Common myeloid progenitor, CD34-positive (primary cell): ENCODE data around the gene MCOLN3.
"Not testable (repeated sequence)": the region's sequence is repeated elsewhere in the genome, so short reads cannot be mapped to it uniquely, and the experiment has no call there.

Experiments
- CTCF ChIA-PET: fragments of 350-600 bp; sonication (Branson Sonifier 250); formaldehyde crosslinking; loops from one replicate; lab custom pipeline; 2021; ENCODE audit warnings: antibody characterized with exemption; lab: Charles Lee
- POLR2A ChIA-PET: fragments of 350-600 bp; sonication (Branson Sonifier 250); formaldehyde crosslinking; loops from one replicate; lab custom pipeline; 2021; ENCODE audit warnings: antibody characterized with exemption; lab: Charles Lee
- DNase-seq, 3 donors: peaks; one replicate each; pipeline versions ENCODE4 v3.0.0 to v3.0.0-alpha.2; 2013
- H3K27ac ChIP-seq, 2 experiments: 1 replicate in 1 of 2; 2 replicates in 1 of 2; pipeline ENCODE4 v1.7.0; 2013; ENCODE audit warnings: inconsistent platforms in 2 of 2, low read length in 2 of 2, mild to moderate bottlenecking in 2 of 2, low read depth in 1 of 2, moderate library complexity in 1 of 2; ENCODE audit not compliant: severe bottlenecking in 2 of 2, insufficient read depth in 1 of 2, poor library complexity in 1 of 2
- H3K27me3 ChIP-seq, 5 experiments: replicated peaks in 2 of 5; 1 replicate in 3 of 5; 2 replicates in 2 of 5; pipeline versions ENCODE4 v1.6.1 to v1.7.0; 2013; ENCODE audit warnings: low read length in 4 of 5, mild to moderate bottlenecking in 2 of 5, moderate library complexity in 2 of 5, inconsistent platforms in 1 of 5; ENCODE audit not compliant: insufficient read depth in 5 of 5, control insufficient read depth in 4 of 5
- H3K36me3 ChIP-seq, 4 experiments: 1 replicate in 2 of 4; 2 replicates in 2 of 4; pipeline versions ENCODE4 v1.6.1 to v1.7.0; 2013; ENCODE audit warnings: low read length in 3 of 4, control low read depth in 1 of 4, mild to moderate bottlenecking in 1 of 4; ENCODE audit not compliant: control insufficient read depth in 4 of 4, insufficient read depth in 4 of 4
- H3K4me1 ChIP-seq, 4 experiments: 1 replicate in 3 of 4; 2 replicates in 1 of 4; pipeline versions ENCODE4 v1.6.1 to v1.7.1; 2013; ENCODE audit warnings: low read length in 3 of 4, mild to moderate bottlenecking in 3 of 4, control low read depth in 1 of 4, inconsistent platforms in 1 of 4, moderate library complexity in 1 of 4; ENCODE audit not compliant: control insufficient read depth in 4 of 4, insufficient read depth in 4 of 4; ENCODE audit errors: control extremely low read depth in 1 of 4
- H3K4me3 ChIP-seq, 7 experiments: 1 replicate in 4 of 7; 2 replicates in 3 of 7; pipeline versions ENCODE4 v1.5.1 to v1.7.0; 2013; ENCODE audit warnings: mild to moderate bottlenecking in 7 of 7, low read length in 6 of 7, moderate library complexity in 6 of 7, inconsistent platforms in 2 of 7, low read depth in 2 of 7, control low read depth in 1 of 7; ENCODE audit not compliant: insufficient read depth in 4 of 7, control insufficient read depth in 1 of 7; ENCODE audit errors: extremely low read depth in 1 of 7
- H3K9me3 ChIP-seq, 5 experiments: 1 replicate in 4 of 5; 2 replicates in 1 of 5; pipeline versions ENCODE4 v1.6.1 to v1.7.1; 2013; ENCODE audit warnings: low read length in 4 of 5, mild to moderate bottlenecking in 2 of 5, inconsistent platforms in 1 of 5, low read depth in 1 of 5, moderate library complexity in 1 of 5; ENCODE audit not compliant: control insufficient read depth in 4 of 5, insufficient read depth in 2 of 5; ENCODE audit errors: control extremely low read depth in 1 of 5
- WGBS: methylation state at CpG from one replicate; pipeline ENCODE4 v1.1.5; 2013; ENCODE audit not compliant: insufficient coverage; 5-methylcytosine and 5-hydroxymethylcytosine counted together

MCOLN3 gene

DNA sequence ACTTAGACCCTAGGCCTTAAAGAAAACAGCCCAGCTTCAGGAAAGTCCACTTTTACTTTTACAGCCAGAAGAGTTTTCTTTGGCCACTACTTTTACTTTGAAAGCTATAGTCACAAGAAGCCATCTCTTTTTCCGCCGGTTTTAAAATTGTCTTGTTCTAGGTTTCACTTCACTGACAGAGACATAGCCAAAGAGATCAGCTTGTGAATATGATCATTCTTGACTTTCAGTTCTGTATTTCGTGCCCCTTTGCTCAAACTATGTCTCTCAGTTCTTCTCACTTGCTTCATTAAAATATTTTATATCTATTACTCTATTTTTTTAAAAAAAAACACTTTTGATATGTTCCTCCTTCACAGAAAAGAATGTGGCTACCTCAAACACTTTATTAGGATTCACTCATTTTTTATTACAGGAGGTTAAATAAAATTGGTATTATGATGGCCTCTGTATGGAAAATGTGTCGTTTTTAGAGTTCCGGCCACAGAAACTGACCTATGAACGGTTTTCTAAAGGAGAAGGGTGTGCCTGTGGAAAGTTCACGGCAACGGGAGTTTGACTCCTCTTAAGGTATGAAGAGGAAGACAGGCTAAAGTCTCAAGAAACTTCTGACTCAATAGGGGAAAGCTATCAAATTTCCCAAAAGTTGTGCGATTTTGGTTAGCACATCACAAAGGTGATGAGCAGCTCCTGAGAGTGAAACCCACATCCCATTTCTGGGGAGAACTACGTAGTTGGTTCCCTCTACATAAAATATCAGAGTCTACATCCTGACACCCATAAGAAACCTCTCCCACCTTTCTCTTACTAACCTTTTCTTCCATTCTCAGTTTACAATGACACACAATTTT lies 52.6 kb downstream of the MCOLN3 start:
- no peaks in the 10 kb centered on the region for H3K36me3 ChIP-seq
- peaks cover 6 to 31% (median 9%) of the 10 kb centered on the region in 5 experiments for H3K27me3 ChIP-seq
- DNase-seq = peak in 2 of 3 donors; percentile 3 to 8
- peak overlapping the region in 1 of 7 experiments; percentile 75 for H3K4me3 ChIP-seq
- no peak overlapping the region for H3K27ac ChIP-seq
- ChIA-PET POLR2A (no interaction called here), CTCF (interaction anchor here (1.2 to 2.3 kb wide), 3 partner anchors 51 to 263 kb away, joined by 3 to 8 read pairs (median 4); partner anchors contain the start of gene C1orf52)
- H3K4me1 ChIP-seq = peaks cover 2 to 31% (median 26%) of the 10 kb centered on the region in 4 experiments
- H3K9me3 ChIP-seq = peaks cover 0 to 5% (median 0%) of the 10 kb centered on the region in 5 experiments
- WGBS = 83% methylated on average over 9 of the region's 10 CpGs

- ChIA-PET CTCF (interaction anchor here (1.5 to 1.7 kb wide), 2 partner anchors 13 to 36 kb away, joined by 3 to 5 read pairs; no protein-coding TSS in a partner anchor), POLR2A (no interaction called here)
- peak in 2 of 3 donors; percentile 58 for DNase-seq
- H3K36me3 ChIP-seq = no peaks in the 10 kb centered on the region
- 77% methylated on average over 4 of the region's 8 CpGs for WGBS
- no peak overlapping the region for H3K4me3 ChIP-seq
- H3K4me1 ChIP-seq = peaks cover 0 to 11% (median 7%) of the 10 kb centered on the region in 4 experiments
- peaks cover 0 to 5% (median 0%) of the 10 kb centered on the region in 5 experiments for H3K9me3 ChIP-seq
- H3K27ac ChIP-seq = no peak overlapping the region
- peaks cover 0 to 4% (median 0%) of the 10 kb centered on the region in 5 experiments for H3K27me3 ChIP-seq
Observed at GRCh38 chr1:84991097-84991920, 57.0 kb downstream of the MCOLN3 start.

DNA sequence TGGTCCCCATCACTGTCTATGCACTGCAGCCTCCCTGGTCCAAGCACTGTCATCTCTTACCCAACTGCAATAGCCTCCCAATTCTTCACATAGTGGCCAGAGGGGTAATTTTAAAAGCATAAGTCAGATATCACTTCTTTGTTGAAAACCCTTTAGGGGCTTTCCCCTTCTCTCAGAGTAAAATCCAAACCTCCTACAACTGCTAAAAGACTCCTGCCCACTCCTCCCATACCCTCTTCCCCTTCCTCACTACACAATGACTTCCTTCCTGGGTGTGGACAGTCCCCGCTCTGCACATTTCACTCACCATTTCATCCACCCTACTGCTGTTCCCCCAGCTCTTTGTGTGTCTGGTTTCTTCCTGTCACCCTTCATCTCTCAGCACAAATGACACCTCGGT lies 59.7 kb downstream of the MCOLN3 start:
- Histone ChIP-seq H3K4me3 (no peak overlapping the region), H3K4me1 (peaks cover 0 to 10% (median 5%) of the 10 kb centered on the region in 4 experiments), H3K27ac (no peak overlapping the region), H3K27me3 (no peaks in the 10 kb centered on the region), H3K9me3 (no peaks in the 10 kb centered on the region), H3K36me3 (no peaks in the 10 kb centered on the region)
- peak in 2 of 3 donors; percentile 5 to 11 for DNase-seq
- 9% methylated on average over 2 of the region's 2 CpGs for WGBS
- CTCF ChIA-PET = no interaction called here
- POLR2A ChIA-PET = no interaction called here

- POLR2A ChIA-PET, H3K36me3 ChIP-seq, H3K4me3 ChIP-seq, H3K9me3 ChIP-seq, H3K27me3 ChIP-seq, H3K4me1 ChIP-seq, CTCF ChIA-PET, DNase-seq, H3K27ac ChIP-seq: not testable (repeated sequence)
- WGBS = 100% methylated on average over 1 of the region's 3 CpGs
Observed at GRCh38 chr1:84986561-84986960, 61.7 kb downstream of the MCOLN3 start.

- no peaks in the 10 kb centered on the region for H3K9me3 ChIP-seq
- H3K4me3 ChIP-seq = no peak overlapping the region
- ChIA-PET POLR2A (no interaction called here), CTCF (interaction anchor here (1.4 kb wide), 1 partner anchor 42 kb away, joined by 5 read pairs; no protein-coding TSS in a partner anchor)
- DNase-seq = no peak
- no peak overlapping the region for H3K27ac ChIP-seq
- peaks cover 0 to 5% (median 3%) of the 10 kb centered on the region in 4 experiments for H3K4me1 ChIP-seq
- no peaks in the 10 kb centered on the region for H3K27me3 ChIP-seq
- no peaks in the 10 kb centered on the region for H3K36me3 ChIP-seq
Observed at GRCh38 chr1:84985365-84985764, 62.9 kb downstream of the MCOLN3 start.

DNA sequence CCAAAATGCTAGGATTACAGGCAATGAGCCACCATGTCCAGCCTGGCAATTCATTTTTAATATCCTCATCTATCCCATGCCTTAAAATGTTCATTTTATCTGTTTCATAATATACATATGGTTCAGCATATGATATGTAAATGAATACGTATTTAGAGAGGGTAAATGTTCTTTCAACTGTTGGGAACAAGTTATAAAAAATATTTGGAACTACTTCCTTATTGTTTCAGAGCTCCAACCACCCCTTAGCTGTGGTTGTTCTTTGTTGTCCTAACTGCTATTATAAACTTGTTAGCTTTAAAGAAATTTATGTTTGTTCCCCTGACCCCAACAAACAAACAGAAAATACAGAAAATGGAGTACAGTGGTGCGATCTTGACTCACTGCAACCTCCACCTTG lies 65.9 kb downstream of the MCOLN3 start:
- CTCF ChIA-PET = no interaction called here
- H3K27me3 ChIP-seq = no peaks in the 10 kb centered on the region
- no peak overlapping the region for H3K4me3 ChIP-seq
- no CpG with 5 or more reads among the region's 2 CpGs for WGBS
- no peaks in the 10 kb centered on the region for H3K4me1 ChIP-seq
- POLR2A ChIA-PET = interaction anchor here (0.7 kb wide), 1 partner anchor 12 kb away, joined by 5 read pairs; no protein-coding TSS in a partner anchor
- peaks cover 0 to 2% (median 0%) of the 10 kb centered on the region in 5 experiments for H3K9me3 ChIP-seq
- H3K27ac ChIP-seq = no peak overlapping the region
- H3K36me3 ChIP-seq = no peaks in the 10 kb centered on the region
- no peak for DNase-seq
